Measurements from ENCODE around the gene ERBIN. TPM values are rescaled to one million over a fixed set of nuclear protein-coding genes. Genes with fewer than 3 reads are reported as not detected.

The ERBIN gene
- total and polyA plus RNA-seq, 9 of the 15 experiments (the other 6 are each of a cell fraction or from before 2014, with no cell fraction given), result 11.9 to 72.8 (median 41.7) TPM

GRCh38 chr5:65982635-65983034 is 56.3 kb downstream of the ERBIN start (continued):
- TF ChIP-seq ATF6 (CRISPR knock-in tag; IDR thresholded peaks at IDR 0.05), result no peak
- no peak for TF ChIP-seq PURB (CRISPR knock-in tag; IDR thresholded peaks at IDR 0.05; ENCODE audit: low read depth)
- TF ChIP-seq FOXA3 (CRISPR knock-in tag; conservative IDR thresholded peaks at IDR 0.05 in 1 of 2, IDR thresholded peaks at IDR 0.05 in 1 of 2), result no peak
- TF ChIP-seq NCOR1 (IDR thresholded peaks at IDR 0.05), result 0 out of 2 replicates have a peak, but pooled peaks have one; percentile 15
- TF ChIP-seq HSF4 (CRISPR knock-in tag; IDR thresholded peaks at IDR 0.05; ENCODE audit: borderline replicate concordance), result no peak
- no peak for TF ChIP-seq SMC3 (conservative IDR thresholded peaks at IDR 0.05; ENCODE audit: insufficient read depth, low read depth, low read length)
- no peak for TF ChIP-seq SREBF2 (CRISPR knock-in tag; IDR thresholded peaks at IDR 0.05)
- no peak for TF ChIP-seq TAF1 (IDR thresholded peaks at IDR 0.05; ENCODE audit: control insufficient read depth, extremely low read depth, insufficient read depth, low read length, severe bottlenecking)
- TF ChIP-seq HDGF (IDR thresholded peaks at IDR 0.05), result no peak
- no peak for TF ChIP-seq KDM4B (IDR thresholded peaks at IDR 0.05; ENCODE audit: borderline replicate concordance in 2 of 2, low read depth in 1 of 2)
- TF ChIP-seq NR4A1 (CRISPR knock-in tag; IDR thresholded peaks at IDR 0.05), result no peak
- no peak for TF ChIP-seq NR4A1 (tag; IDR thresholded peaks at IDR 0.05)
- TF ChIP-seq GTF2A2 (tag; IDR thresholded peaks at IDR 0.05), result no peak
- no peak for TF ChIP-seq CUX1 (CRISPR knock-in tag; IDR thresholded peaks at IDR 0.05)
- TF ChIP-seq RBM25 (IDR thresholded peaks at IDR 0.05; ENCODE audit: low read depth, low read length, severe bottlenecking), result no peak
- TF ChIP-seq, protein P1, sequence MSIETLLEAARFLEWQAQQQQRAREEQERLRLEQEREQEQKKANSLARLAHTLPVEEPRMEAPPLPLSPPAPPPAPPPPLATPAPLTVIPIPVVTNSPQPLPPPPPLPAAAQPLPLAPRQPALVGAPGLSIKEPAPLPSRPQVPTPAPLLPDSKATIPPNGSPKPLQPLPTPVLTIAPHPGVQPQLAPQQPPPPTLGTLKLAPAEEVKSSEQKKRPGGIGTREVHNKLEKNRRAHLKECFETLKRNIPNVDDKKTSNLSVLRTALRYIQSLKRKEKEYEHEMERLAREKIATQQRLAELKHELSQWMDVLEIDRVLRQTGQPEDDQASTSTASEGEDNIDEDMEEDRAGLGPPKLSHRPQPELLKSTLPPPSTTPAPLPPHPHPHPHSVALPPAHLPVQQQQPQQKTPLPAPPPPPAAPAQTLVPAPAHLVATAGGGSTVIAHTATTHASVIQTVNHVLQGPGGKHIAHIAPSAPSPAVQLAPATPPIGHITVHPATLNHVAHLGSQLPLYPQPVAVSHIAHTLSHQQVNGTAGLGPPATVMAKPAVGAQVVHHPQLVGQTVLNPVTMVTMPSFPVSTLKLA (conservative IDR thresholded peaks at IDR 0.05), result 0 out of 4 replicates have a peak, but pooled peaks of 1 of the 2 experiments have one; percentile 16
- no peak for TF ChIP-seq ZNF696 (CRISPR knock-in tag; conservative IDR thresholded peaks at IDR 0.05)
- TF ChIP-seq BDP1 (IDR thresholded peaks at IDR 0.05; ENCODE audit: insufficient read depth, insufficient read length), result no peak
- TF ChIP-seq ZNF24 (IDR thresholded peaks at IDR 0.05), result no peak
- no peak for TF ChIP-seq E2F5 (CRISPR knock-in tag; IDR thresholded peaks at IDR 0.05)

Data from K562 (cell line).